Globus pallidus (tissue), 1 donor: ENCODE measurements around the gene RNF212.
A peak's percentile ranks its signal among the peaks of the same experiment; 100 is the strongest.
"Not testable (repeated sequence)": the region's sequence is repeated elsewhere in the genome, so short reads cannot be mapped to it uniquely, and the experiment has no call there.

Experiments used
- DNase-seq: peaks from one replicate; pipeline ENCODE4 v3.0.0-alpha.2; 2015; ENCODE audit warnings: low spot score

The RNF212 gene

GRCh38 chr4:1113311-1114009 is at the start of gene RNF212:
RNF212 (minus strand) TSS chr4:1113564; CDS start chr4:1113464, 100 bp downstream.
- DNase-seq, result no peak

GRCh38 chr4:1160351-1160750 is 47.0 kb upstream of the RNF212 start:
- no peak for DNase-seq

- DNase-seq, result no peak
Observed at GRCh38 chr4:1156069-1156468, 42.7 kb upstream of the RNF212 start.

- no peak for DNase-seq
Observed at GRCh38 chr4:1155314-1155713, 42.0 kb upstream of the RNF212 start.

GRCh38 chr4:1154523-1155182 is 41.3 kb upstream of the RNF212 start:
- no peak for DNase-seq

GRCh38 chr4:1154126-1154522 is 40.8 kb upstream of the RNF212 start:
- no peak for DNase-seq

GRCh38 chr4:1153567-1154090 is 40.3 kb upstream of the RNF212 start:
- no peak for DNase-seq

GRCh38 chr4:1152290-1152689 is 38.9 kb upstream of the RNF212 start:
- DNase-seq, result no peak

- no peak for DNase-seq
Observed at GRCh38 chr4:1151541-1151940, 38.2 kb upstream of the RNF212 start.

- DNase-seq, result no peak
Observed at GRCh38 chr4:1150875-1151274, 37.5 kb upstream of the RNF212 start.

GRCh38 chr4:1139860-1140259 is 26.5 kb upstream of the RNF212 start:
- DNase-seq, result no peak

- DNase-seq, result no peak
Observed at GRCh38 chr4:1137850-1138249, 24.5 kb upstream of the RNF212 start.

- DNase-seq, result no peak
Observed at GRCh38 chr4:1137063-1137776, 23.9 kb upstream of the RNF212 start.

- DNase-seq, result no peak
Observed at GRCh38 chr4:1136048-1136447, 22.7 kb upstream of the RNF212 start.

- DNase-seq, result no peak
Observed at GRCh38 chr4:1133033-1133432, 19.7 kb upstream of the RNF212 start.

GRCh38 chr4:1130316-1131186 is 17.2 kb upstream of the RNF212 start:
- peak; percentile 70 for DNase-seq

- no peak for DNase-seq
Observed at GRCh38 chr4:1126506-1126905, 13.1 kb upstream of the RNF212 start.

GRCh38 chr4:1125466-1125865 is 12.1 kb upstream of the RNF212 start:
- not testable (repeated sequence) for DNase-seq

GRCh38 chr4:1124818-1125217 is 11.5 kb upstream of the RNF212 start:
- DNase-seq, result no peak

GRCh38 chr4:1122505-1122904 is 9.1 kb upstream of the RNF212 start:
- no peak for DNase-seq

GRCh38 chr4:1116838-1117237 is 3.5 kb upstream of the RNF212 start:
- peak; percentile 24 for DNase-seq
